Measurements from ENCODE around the gene PRDM10.
"Not testable (repeated sequence)": the region's sequence is repeated elsewhere in the genome, so short reads cannot be mapped to it uniquely, and the experiment has no call there.

Gene PRDM10

GRCh38 chr11:129972611-129973010 lies 30.0 kb downstream of the PRDM10 start:
- H3K9ac ChIP-seq (ENCODE audit: low read length): no peak overlapping the region
- H3K27ac ChIP-seq (ENCODE audit: low read length, poor library complexity, severe bottlenecking): no peak overlapping the region
- H3K79me1 ChIP-seq (replicated peaks; ENCODE audit: low read length, poor library complexity, severe bottlenecking): peaks cover 26% of the 10 kb centered on the region
- no peak overlapping the region for H2AFZ ChIP-seq (ENCODE audit: low read depth, low read length)
- H3K18ac ChIP-seq (ENCODE audit: low read depth in 1 of 2, low read length in 2 of 2): no peak overlapping the region
- H3K14ac ChIP-seq (ENCODE audit: low read length in 2 of 2): no peak overlapping the region
- H4K91ac ChIP-seq (ENCODE audit: low read length): no peak overlapping the region
- peaks cover 18% of the 10 kb centered on the region for H3K4me1 ChIP-seq (ENCODE audit: control insufficient read depth, insufficient read depth, low read depth, low read length)
- peaks cover 0 to 3% of the 10 kb centered on the region in 2 experiments for H3K36me3 ChIP-seq (ENCODE audit: control insufficient read depth in 1 of 2, insufficient read depth in 2 of 2, low read depth in 1 of 2, low read length in 2 of 2)
- no peaks in the 10 kb centered on the region for H3K9me3 ChIP-seq (ENCODE audit: control insufficient read depth, low read length)
- no peak for DNase-seq
- H3K23ac ChIP-seq (ENCODE audit: low read length in 2 of 2): no peak overlapping the region
- 84% methylated on average over 4 of the region's 5 CpGs for WGBS
- H3K4me3 ChIP-seq (ENCODE audit: insufficient read depth in 1 of 2, low read depth in 1 of 2, low read length in 2 of 2): no peak overlapping the region
- H2BK120ac ChIP-seq (ENCODE audit: low read depth, low read length): no peak overlapping the region
- no peak overlapping the region for H3K4me2 ChIP-seq (ENCODE audit: low read length, poor library complexity, severe bottlenecking)
- no peak overlapping the region for H2AK5ac ChIP-seq (ENCODE audit: low read length, severe bottlenecking)
- H2BK15ac ChIP-seq (ENCODE audit: low read depth, poor library complexity, severe bottlenecking): no peak overlapping the region
- H2BK12ac ChIP-seq (ENCODE audit: low read length in 2 of 2): no peak overlapping the region
- H3K27me3 ChIP-seq (ENCODE audit: control insufficient read depth in 1 of 2, insufficient read depth in 1 of 2, low read length in 2 of 2): no peaks in the 10 kb centered on the region
- no peak overlapping the region for H3K4ac ChIP-seq (ENCODE audit: low read depth in 1 of 2, low read length in 2 of 2)
- no peak overlapping the region for H2BK5ac ChIP-seq (ENCODE audit: low read depth, low read length, poor library complexity, severe bottlenecking)
- H4K8ac ChIP-seq (ENCODE audit: low read length): no peak overlapping the region

- H3K4me3 ChIP-seq (ENCODE audit: insufficient read depth in 1 of 2, low read depth in 1 of 2, low read length in 2 of 2); H2BK5ac ChIP-seq (ENCODE audit: low read depth, low read length, poor library complexity, severe bottlenecking); H3K27me3 ChIP-seq (ENCODE audit: control insufficient read depth in 1 of 2, insufficient read depth in 1 of 2, low read length in 2 of 2); H3K9me3 ChIP-seq (ENCODE audit: control insufficient read depth, low read length); H3K14ac ChIP-seq (ENCODE audit: low read length in 2 of 2); H3K4me2 ChIP-seq (ENCODE audit: low read length, poor library complexity, severe bottlenecking); H3K9ac ChIP-seq (ENCODE audit: low read length); DNase-seq; H2AK5ac ChIP-seq (ENCODE audit: low read length, severe bottlenecking); H3K4ac ChIP-seq (ENCODE audit: low read depth in 1 of 2, low read length in 2 of 2); H4K8ac ChIP-seq (ENCODE audit: low read length); H3K36me3 ChIP-seq (ENCODE audit: control insufficient read depth in 1 of 2, insufficient read depth in 2 of 2, low read depth in 1 of 2, low read length in 2 of 2); H2BK12ac ChIP-seq (ENCODE audit: low read length in 2 of 2); H2BK15ac ChIP-seq (ENCODE audit: low read depth, poor library complexity, severe bottlenecking); H3K27ac ChIP-seq (ENCODE audit: low read length, poor library complexity, severe bottlenecking); H3K23ac ChIP-seq (ENCODE audit: low read length in 2 of 2); H3K18ac ChIP-seq (ENCODE audit: low read depth in 1 of 2, low read length in 2 of 2); H2AFZ ChIP-seq (ENCODE audit: low read depth, low read length); H4K91ac ChIP-seq (ENCODE audit: low read length); H2BK120ac ChIP-seq (ENCODE audit: low read depth, low read length): not testable (repeated sequence)
- peaks cover 26% of the 10 kb centered on the region for H3K79me1 ChIP-seq (replicated peaks; ENCODE audit: low read length, poor library complexity, severe bottlenecking)
- 97% methylated on average over 29 of the region's 29 CpGs for WGBS
- H3K4me1 ChIP-seq (ENCODE audit: control insufficient read depth, insufficient read depth, low read depth, low read length): peaks cover 18% of the 10 kb centered on the region
Observed at GRCh38 chr11:129971856-129972255, 30.8 kb downstream of the PRDM10 start.

GRCh38 chr11:129969920-129970319 lies 32.7 kb downstream of the PRDM10 start:
- H4K8ac ChIP-seq (ENCODE audit: low read length): no peak overlapping the region
- H2BK15ac ChIP-seq (ENCODE audit: low read depth, poor library complexity, severe bottlenecking): no peak overlapping the region
- H3K4me1 ChIP-seq (ENCODE audit: control insufficient read depth, insufficient read depth, low read depth, low read length): peaks cover 17% of the 10 kb centered on the region
- no peak overlapping the region for H3K4me2 ChIP-seq (ENCODE audit: low read length, poor library complexity, severe bottlenecking)
- H3K9me3 ChIP-seq (ENCODE audit: control insufficient read depth, low read length): no peaks in the 10 kb centered on the region
- no peak for DNase-seq
- no peak overlapping the region for H3K18ac ChIP-seq (ENCODE audit: low read depth in 1 of 2, low read length in 2 of 2)
- peaks cover 18% of the 10 kb centered on the region for H3K79me1 ChIP-seq (replicated peaks; ENCODE audit: low read length, poor library complexity, severe bottlenecking)
- no peak overlapping the region for H2AFZ ChIP-seq (ENCODE audit: low read depth, low read length)
- H3K14ac ChIP-seq (ENCODE audit: low read length in 2 of 2): no peak overlapping the region
- no peak overlapping the region for H3K4me3 ChIP-seq (ENCODE audit: insufficient read depth in 1 of 2, low read depth in 1 of 2, low read length in 2 of 2)
- H2BK12ac ChIP-seq (ENCODE audit: low read length in 2 of 2): no peak overlapping the region
- H3K27ac ChIP-seq (ENCODE audit: low read length, poor library complexity, severe bottlenecking): no peak overlapping the region
- WGBS: 100% methylated on average over 1 of the region's 2 CpGs
- no peak overlapping the region for H2BK5ac ChIP-seq (ENCODE audit: low read depth, low read length, poor library complexity, severe bottlenecking)
- H3K36me3 ChIP-seq (ENCODE audit: control insufficient read depth in 1 of 2, insufficient read depth in 2 of 2, low read depth in 1 of 2, low read length in 2 of 2): no peaks in the 10 kb centered on the region
- H2BK120ac ChIP-seq (ENCODE audit: low read depth, low read length): no peak overlapping the region
- H4K91ac ChIP-seq (ENCODE audit: low read length): no peak overlapping the region
- H2AK5ac ChIP-seq (ENCODE audit: low read length, severe bottlenecking): no peak overlapping the region
- no peak overlapping the region for H3K23ac ChIP-seq (ENCODE audit: low read length in 2 of 2)
- H3K4ac ChIP-seq (ENCODE audit: low read depth in 1 of 2, low read length in 2 of 2): no peak overlapping the region
- no peaks in the 10 kb centered on the region for H3K27me3 ChIP-seq (ENCODE audit: control insufficient read depth in 1 of 2, insufficient read depth in 1 of 2, low read length in 2 of 2)
- no peak overlapping the region for H3K9ac ChIP-seq (ENCODE audit: low read length)

GRCh38 chr11:129968591-129969419 lies 33.8 kb downstream of the PRDM10 start:
- H4K8ac ChIP-seq (ENCODE audit: low read length): no peak overlapping the region
- no peak overlapping the region for H2BK120ac ChIP-seq (ENCODE audit: low read depth, low read length)
- no peak overlapping the region for H2BK5ac ChIP-seq (ENCODE audit: low read depth, low read length, poor library complexity, severe bottlenecking)
- H4K91ac ChIP-seq (ENCODE audit: low read length): no peak overlapping the region
- DNase-seq: no peak
- no peak overlapping the region for H3K9ac ChIP-seq (ENCODE audit: low read length)
- H3K9me3 ChIP-seq (ENCODE audit: control insufficient read depth, low read length): no peaks in the 10 kb centered on the region
- H3K27ac ChIP-seq (ENCODE audit: low read length, poor library complexity, severe bottlenecking): no peak overlapping the region
- no peaks in the 10 kb centered on the region for H3K27me3 ChIP-seq (ENCODE audit: control insufficient read depth in 1 of 2, insufficient read depth in 1 of 2, low read length in 2 of 2)
- H2AFZ ChIP-seq (ENCODE audit: low read depth, low read length): no peak overlapping the region
- no peak overlapping the region for H3K14ac ChIP-seq (ENCODE audit: low read length in 2 of 2)
- no peak overlapping the region for H3K4me3 ChIP-seq (ENCODE audit: insufficient read depth in 1 of 2, low read depth in 1 of 2, low read length in 2 of 2)
- peaks cover 14% of the 10 kb centered on the region for H3K4me1 ChIP-seq (ENCODE audit: control insufficient read depth, insufficient read depth, low read depth, low read length)
- no peak overlapping the region for H2AK5ac ChIP-seq (ENCODE audit: low read length, severe bottlenecking)
- H2BK15ac ChIP-seq (ENCODE audit: low read depth, poor library complexity, severe bottlenecking): no peak overlapping the region
- no peak overlapping the region for H3K4me2 ChIP-seq (ENCODE audit: low read length, poor library complexity, severe bottlenecking)
- no peaks in the 10 kb centered on the region for H3K36me3 ChIP-seq (ENCODE audit: control insufficient read depth in 1 of 2, insufficient read depth in 2 of 2, low read depth in 1 of 2, low read length in 2 of 2)
- H3K79me1 ChIP-seq (replicated peaks; ENCODE audit: low read length, poor library complexity, severe bottlenecking): peaks cover 18% of the 10 kb centered on the region
- H3K23ac ChIP-seq (ENCODE audit: low read length in 2 of 2): no peak overlapping the region
- over 99% methylated on average over 8 of the region's 9 CpGs for WGBS
- H3K18ac ChIP-seq (ENCODE audit: low read depth in 1 of 2, low read length in 2 of 2): no peak overlapping the region
- H3K4ac ChIP-seq (ENCODE audit: low read depth in 1 of 2, low read length in 2 of 2): no peak overlapping the region
- no peak overlapping the region for H2BK12ac ChIP-seq (ENCODE audit: low read length in 2 of 2)

All from mesenchymal stem cell (in vitro differentiated cells and primary cell).